Measurements from ENCODE around the gene AGMO.

The AGMO gene

GRCh38 chr7:15491361-15491760 lies 70.5 kb downstream of the AGMO start:
- no peaks in the 10 kb centered on the region for H3K4me1 ChIP-seq
- H3K27ac ChIP-seq, result no peak overlapping the region
- H3K4me2 ChIP-seq (ENCODE audit: low read length), result no peak overlapping the region
- H3K4me3 ChIP-seq (ENCODE audit: low read depth, low read length), result no peak overlapping the region
- H3K36me3 ChIP-seq (ENCODE audit: control insufficient read depth, insufficient read depth, low read length), result no peaks in the 10 kb centered on the region
- no peaks in the 10 kb centered on the region for H3K27me3 ChIP-seq (ENCODE audit: control insufficient read depth, insufficient read depth, low read length)
- TF ChIP-seq CTCF (IDR thresholded peaks at IDR 0.05), result no peak
- no peak overlapping the region for H2AFZ ChIP-seq
- no peak overlapping the region for H3K9ac ChIP-seq
- no peaks in the 10 kb centered on the region for H3K9me3 ChIP-seq (ENCODE audit: control insufficient read depth, low read length)
- no peaks in the 10 kb centered on the region for H3K79me2 ChIP-seq

DNA sequence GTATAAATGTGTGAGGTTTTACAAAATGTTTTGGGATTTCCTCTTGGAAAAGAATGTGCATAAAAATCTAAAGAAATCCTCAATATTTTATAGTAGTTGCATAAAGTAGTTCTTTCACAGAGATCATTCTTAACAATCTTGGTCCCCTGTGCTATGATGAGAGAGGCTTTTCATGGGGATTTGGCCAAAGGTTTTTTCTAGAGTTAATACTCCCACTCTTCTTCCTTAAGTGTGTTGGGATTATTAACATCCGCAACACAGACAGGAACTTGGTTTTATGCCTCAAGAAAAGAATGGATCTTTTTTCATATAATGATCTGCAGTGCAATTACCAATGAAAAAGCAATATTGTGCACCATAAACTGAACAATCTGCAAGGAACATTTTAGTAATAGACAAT lies 71.5 kb downstream of the AGMO start:
- Histone ChIP-seq H3K4me3 (ENCODE audit: low read depth, low read length) (no peak overlapping the region), H3K27me3 (ENCODE audit: control insufficient read depth, insufficient read depth, low read length) (no peaks in the 10 kb centered on the region), H3K4me1 (no peaks in the 10 kb centered on the region), H3K4me2 (ENCODE audit: low read length) (no peak overlapping the region), H3K27ac (no peak overlapping the region), H2AFZ (no peak overlapping the region), H3K9me3 (ENCODE audit: control insufficient read depth, low read length) (no peaks in the 10 kb centered on the region), H3K9ac (no peak overlapping the region), H3K79me2 (no peaks in the 10 kb centered on the region), H3K36me3 (ENCODE audit: control insufficient read depth, insufficient read depth, low read length) (no peaks in the 10 kb centered on the region)
- no peak for TF ChIP-seq CTCF (IDR thresholded peaks at IDR 0.05)

DNA sequence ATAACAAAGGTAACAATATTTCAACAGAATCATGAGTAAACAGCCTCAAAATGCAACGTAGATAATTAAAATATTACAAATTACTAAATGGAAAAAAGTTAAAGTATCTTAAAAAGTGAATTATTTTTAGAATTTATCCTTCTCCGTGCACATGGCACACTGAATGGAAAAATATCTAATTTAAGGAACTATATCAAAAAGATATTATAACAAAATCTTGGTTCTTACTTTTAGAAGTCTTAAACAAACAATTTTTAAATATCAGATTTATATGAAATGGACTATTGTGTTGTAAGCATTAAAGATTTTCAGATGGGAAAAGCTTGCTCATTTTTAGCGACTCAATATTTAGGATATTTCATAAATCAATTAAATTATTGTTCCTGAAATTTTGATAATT lies 72.0 kb downstream of the AGMO start:
- Histone ChIP-seq H2AFZ (no peak overlapping the region), H3K4me1 (no peaks in the 10 kb centered on the region), H3K4me3 (ENCODE audit: low read depth, low read length) (no peak overlapping the region), H3K9me3 (ENCODE audit: control insufficient read depth, low read length) (no peaks in the 10 kb centered on the region), H3K27ac (no peak overlapping the region), H3K27me3 (ENCODE audit: control insufficient read depth, insufficient read depth, low read length) (no peaks in the 10 kb centered on the region), H3K79me2 (no peaks in the 10 kb centered on the region), H3K9ac (no peak overlapping the region), H3K36me3 (ENCODE audit: control insufficient read depth, insufficient read depth, low read length) (no peaks in the 10 kb centered on the region), H3K4me2 (ENCODE audit: low read length) (no peak overlapping the region)
- no peak for TF ChIP-seq CTCF (IDR thresholded peaks at IDR 0.05)

DNA sequence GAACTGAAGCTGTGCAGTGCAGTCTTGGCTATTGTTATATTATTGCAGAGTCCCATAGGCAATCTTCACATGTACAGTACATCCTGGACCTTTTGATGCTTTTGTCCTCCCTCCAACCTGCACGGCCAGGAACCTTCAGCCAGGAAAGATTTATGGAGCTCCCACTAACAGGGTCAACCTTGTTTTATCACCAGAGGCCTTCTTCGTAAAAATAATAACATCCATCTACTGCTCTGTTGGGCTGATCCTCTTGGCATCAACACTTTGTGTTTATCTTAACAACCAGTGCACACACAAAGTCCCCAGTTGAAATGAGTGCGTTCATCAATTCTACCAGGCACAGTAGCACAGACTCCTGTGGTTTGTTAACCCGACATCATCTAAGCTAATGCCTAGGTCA lies 72.4 kb downstream of the AGMO start:
- H3K9ac ChIP-seq, result no peak overlapping the region
- no peak overlapping the region for H3K4me2 ChIP-seq (ENCODE audit: low read length)
- no peak overlapping the region for H3K27ac ChIP-seq
- H2AFZ ChIP-seq, result no peak overlapping the region
- H3K79me2 ChIP-seq, result no peaks in the 10 kb centered on the region
- H3K4me1 ChIP-seq, result no peaks in the 10 kb centered on the region
- H3K27me3 ChIP-seq (ENCODE audit: control insufficient read depth, insufficient read depth, low read length), result no peaks in the 10 kb centered on the region
- no peak overlapping the region for H3K4me3 ChIP-seq (ENCODE audit: low read depth, low read length)
- TF ChIP-seq CTCF (IDR thresholded peaks at IDR 0.05), result no peak
- no peaks in the 10 kb centered on the region for H3K9me3 ChIP-seq (ENCODE audit: control insufficient read depth, low read length)
- H3K36me3 ChIP-seq (ENCODE audit: control insufficient read depth, insufficient read depth, low read length), result no peaks in the 10 kb centered on the region

GRCh38 chr7:15488401-15488800 lies 73.4 kb downstream of the AGMO start:
- H2AFZ ChIP-seq, result no peak overlapping the region
- H3K9ac ChIP-seq, result no peak overlapping the region
- TF ChIP-seq CTCF (IDR thresholded peaks at IDR 0.05), result no peak
- no peaks in the 10 kb centered on the region for H3K9me3 ChIP-seq (ENCODE audit: control insufficient read depth, low read length)
- no peaks in the 10 kb centered on the region for H3K36me3 ChIP-seq (ENCODE audit: control insufficient read depth, insufficient read depth, low read length)
- no peaks in the 10 kb centered on the region for H3K27me3 ChIP-seq (ENCODE audit: control insufficient read depth, insufficient read depth, low read length)
- H3K79me2 ChIP-seq, result no peaks in the 10 kb centered on the region
- H3K4me1 ChIP-seq, result no peaks in the 10 kb centered on the region
- no peak overlapping the region for H3K27ac ChIP-seq
- no peak overlapping the region for H3K4me2 ChIP-seq (ENCODE audit: low read length)
- no peak overlapping the region for H3K4me3 ChIP-seq (ENCODE audit: low read depth, low read length)

All from parathyroid adenoma (tissue), 2 donors.